Endothelial cell of umbilical vein (primary cell): ENCODE results near the gene FILIP1. TPM values are rescaled to one million over a fixed set of nuclear protein-coding genes. Genes with fewer than 3 reads are reported as not detected.

Experiments
- BruUV-seq: library from RNA; stranded (reverse); fragments of 400-500 nt; replicated peaks from 2 replicates; lab custom pipeline; 2021; lab: Mats Ljungman, UMichigan
- CTCF ChIA-PET: fragments of 300-600, 350-600 bp; sonication (Branson Sonifier 250); formaldehyde crosslinking; loops from one replicate; lab custom pipeline; 2021; ENCODE audit warnings: antibody characterized with exemption, inconsistent platforms; lab: Charles Lee
- POLR2A ChIA-PET: fragments of 300-600, 350-600 bp; sonication (Branson Sonifier 250); formaldehyde crosslinking; loops from one replicate; lab custom pipeline; 2021; ENCODE audit warnings: antibody characterized with exemption, inconsistent platforms; lab: Charles Lee
- DNase-seq: peaks from one replicate; pipeline ENCODE4 v3.0.0-alpha.2; 2011; ENCODE audit warnings: low read depth, low spot score
- FAIRE-seq: peaks from 2 replicates; lab custom pipeline; 2011; peaks lifted over from hg19 to GRCh38; lab: Jason Lieb, UNC
- H2AFZ ChIP-seq: 2 replicates; pipeline ENCODE4 v1.6.0; 2012; ENCODE audit warnings: low read depth, low read length, control low read depth, inconsistent platforms
- H3K27ac ChIP-seq: 2 replicates; pipeline ENCODE4 v1.5.1; 2011; ENCODE audit warnings: low read depth, mild to moderate bottlenecking, control low read depth, low read length, moderate library complexity; ENCODE audit not compliant: insufficient read depth
- H3K27me3 ChIP-seq, 2 experiments: 2 replicates each; pipeline versions ENCODE4 v1.6.0 to v1.6.1; 2011; ENCODE audit warnings: low read length in 2 of 2, mixed read lengths in 1 of 2; ENCODE audit not compliant: control insufficient read depth in 2 of 2, insufficient read depth in 2 of 2
- H3K36me3 ChIP-seq, 2 experiments: 2 replicates in 1 of 2; 3 replicates in 1 of 2; pipeline ENCODE4 v1.5.1; 2011; ENCODE audit warnings: low read length in 2 of 2, mild to moderate bottlenecking in 1 of 2, moderate library complexity in 1 of 2; ENCODE audit not compliant: control insufficient read depth in 2 of 2, insufficient read depth in 2 of 2; ENCODE audit errors: extremely low read depth in 1 of 2
- H3K4me1 ChIP-seq: 3 replicates; pipeline ENCODE4 v1.5.1; 2011; ENCODE audit warnings: mild to moderate bottlenecking, low read length; ENCODE audit not compliant: control insufficient read depth, insufficient read depth; ENCODE audit errors: extremely low read depth
- H3K4me2 ChIP-seq: 2 replicates; pipeline ENCODE4 v1.6.1; 2011; ENCODE audit warnings: low read length, control low read depth, mixed read lengths; ENCODE audit not compliant: insufficient read depth
- H3K4me3 ChIP-seq, 3 experiments: fragments of 200-600 bp in 1 of 3; sonication (generic), shearing (Covaris generic) in 1 of 3; replicated peaks in 1 of 3; 2 replicates each; pipeline ENCODE4 v1.5.1; 2011 to 2016; ENCODE audit warnings: control low read depth in 3 of 3, low read length in 3 of 3, mild to moderate bottlenecking in 2 of 3, inconsistent platforms in 1 of 3, low read depth in 1 of 3, moderate library complexity in 1 of 3; ENCODE audit not compliant: insufficient read depth in 1 of 3
- H3K79me2 ChIP-seq: 2 replicates; pipeline ENCODE4 v1.6.0; 2012; ENCODE audit warnings: low read length, inconsistent platforms; ENCODE audit not compliant: control insufficient read depth, insufficient read depth
- H3K9ac ChIP-seq: replicated peaks from 2 replicates; pipeline ENCODE3; 2011; ENCODE audit warnings: low read length, control low read depth; ENCODE audit not compliant: insufficient read depth; ENCODE audit errors: extremely low read depth
- H3K9me1 ChIP-seq: replicated peaks from 3 replicates; pipeline ENCODE4 v1.6.0; 2011; ENCODE audit warnings: mild to moderate bottlenecking, low read length; ENCODE audit not compliant: control insufficient read depth, insufficient read depth; ENCODE audit errors: extremely low read depth
- H3K9me3 ChIP-seq: replicated peaks from 2 replicates; pipeline ENCODE4 v1.5.1; 2012; ENCODE audit warnings: low read length, inconsistent platforms; ENCODE audit not compliant: control insufficient read depth, insufficient read depth
- H4K20me1 ChIP-seq: replicated peaks from 2 replicates; pipeline ENCODE3; 2011; ENCODE audit warnings: mild to moderate bottlenecking, low read length; ENCODE audit not compliant: control insufficient read depth, insufficient read depth; ENCODE audit errors: extremely low read depth
- CTCF ChIP-seq, 2 donors: IDR thresholded peaks; 1 replicate in 1 of 2; 2 replicates in 1 of 2; pipeline ENCODE4 v1.5.1; 2011; ENCODE audit warnings: low read length in 2 of 2, mild to moderate bottlenecking in 2 of 2, moderate library complexity in 2 of 2, control low read depth in 1 of 2, inconsistent platforms in 1 of 2, low read depth in 1 of 2; ENCODE audit not compliant: insufficient read depth in 1 of 2; ENCODE audit errors: extremely low read depth in 1 of 2
- EZH2 ChIP-seq: IDR thresholded peaks from 2 replicates; pipeline ENCODE4 v1.6.1; 2012; ENCODE audit warnings: borderline replicate concordance, low read depth, mild to moderate bottlenecking, moderate library complexity, low read length, inconsistent platforms; ENCODE audit not compliant: severe bottlenecking
- FOS ChIP-seq: IDR thresholded peaks from 2 replicates; pipeline ENCODE4 v1.6.1; 2011; ENCODE audit warnings: mild to moderate bottlenecking, low read length, moderate library complexity, borderline replicate concordance; ENCODE audit not compliant: insufficient read depth
- GATA2 ChIP-seq: IDR thresholded peaks from 2 replicates; pipeline ENCODE4 v1.7.0; 2011; ENCODE audit warnings: low read depth, mild to moderate bottlenecking, moderate library complexity, mixed read lengths, low read length; ENCODE audit not compliant: insufficient read length, insufficient read depth
- JUN ChIP-seq: IDR thresholded peaks from 2 replicates; pipeline ENCODE4 v1.6.1; 2011; ENCODE audit warnings: borderline replicate concordance, low read depth; ENCODE audit not compliant: insufficient read length, insufficient read depth
- MAX ChIP-seq: IDR thresholded peaks from 2 replicates; pipeline ENCODE4 v1.6.1; 2011; ENCODE audit not compliant: insufficient read depth, insufficient read length
- MYC ChIP-seq: IDR thresholded peaks from one replicate; pipeline ENCODE4 v1.6.1; 2011; ENCODE audit warnings: mild to moderate bottlenecking, low read depth, low read length
- POLR2A ChIP-seq: IDR thresholded peaks from 2 replicates; pipeline ENCODE4 v1.6.1; 2012; ENCODE audit warnings: low read depth, mild to moderate bottlenecking, control low read depth, low read length
- POLR2AphosphoS5 ChIP-seq: IDR thresholded peaks from 2 replicates; pipeline ENCODE4 v1.6.1; 2012; ENCODE audit warnings: low read depth, mild to moderate bottlenecking, control low read depth, low read length, moderate library complexity; ENCODE audit not compliant: insufficient read depth
- dilution Hi-C: fragments of 300-500 bp; cut with MboI; formaldehyde crosslinking; loops from one replicate; pipeline ENCODE4 v1.15.0; 2019; ENCODE audit warnings: low sequenced_read_pairs; ENCODE audit not compliant: extremely low pct_ligation_motif_present
- intact Hi-C: fragments of 100-400 bp; cut with micrococcal nuclease; formaldehyde crosslinking; loops from one replicate; pipeline ENCODE4 v1.10.0; 2022
- polyA plus RNA-seq, 4 experiments: library from polyadenylated mRNA; depleted of rRNA in 3 of 4; stranded (reverse) in 3 of 4; unstranded in 1 of 4; fragments of >200 nt; gene quantifications; 2 replicates each; pipeline versions ENCODE4 v1.2.1 to v1.2.3, GENCODE V29; 2011 to 2012; ENCODE audit warnings: missing spikeins in 1 of 4
- total RNA-seq: library from RNA; stranded (reverse); gene quantifications from 2 replicates; pipeline ENCODE4 v1.2.3, GENCODE V29; 2021

FILIP1 gene
- total and polyA plus RNA-seq, 2 donors (not counting 3 experiments of a cell fraction or from before 2014, with no cell fraction given): 2.8 to 13.7 TPM

GRCh38 chr6:75446241-75446880 lies 47.2 kb downstream of the FILIP1 start:
- Histone ChIP-seq H3K9me3 (no peaks in the 10 kb centered on the region), H3K27ac (no peak overlapping the region), H3K9ac (no peak overlapping the region), H3K27me3 (peaks cover 2 to 8% of the 10 kb centered on the region in 2 experiments), H3K9me1 (no peaks in the 10 kb centered on the region), H3K4me2 (no peak overlapping the region), H3K4me1 (no peaks in the 10 kb centered on the region), H4K20me1 (no peaks in the 10 kb centered on the region), H3K79me2 (no peaks in the 10 kb centered on the region), H2AFZ (no peak overlapping the region), H3K4me3 (no peak overlapping the region), H3K36me3 (no peaks in the 10 kb centered on the region)
- intact Hi-C loops: no loop called here
- TF ChIP-seq FOS (no peak), MAX (no peak), GATA2 (no peak), MYC (no peak), POLR2A (no peak), JUN (no peak), POLR2AphosphoS5 (no peak), CTCF (IDR thresholded peaks at IDR 0.05; ENCODE audit: extremely low read depth in 1 of 2, insufficient read depth in 1 of 2, low read depth in 1 of 2, low read length in 2 of 2) (no peak), EZH2 (no peak)
- no TSS peak for BruUV-seq
- CTCF ChIA-PET: interaction anchor here (0.6 to 2.5 kb wide), 5 partner anchors 9 to 149 kb away, joined by 3 to 8 read pairs (median 4); no protein-coding TSS in a partner anchor
- dilution Hi-C loops: no loop called here
- DNase-seq (no peak), FAIRE-seq (peak; percentile 24)
- POLR2A ChIA-PET: no interaction called here
